HL-60/S4 (cell line): ENCODE results near the gene OR2H2.

Experiments
- in situ Hi-C: fragments of 300-500 bp; cut with MboI; formaldehyde crosslinking; loops from 2 replicates; pipeline ENCODE4 v1.14.3; 2022; ENCODE audit warnings: low sequenced_read_pairs

Gene OR2H2

DNA sequence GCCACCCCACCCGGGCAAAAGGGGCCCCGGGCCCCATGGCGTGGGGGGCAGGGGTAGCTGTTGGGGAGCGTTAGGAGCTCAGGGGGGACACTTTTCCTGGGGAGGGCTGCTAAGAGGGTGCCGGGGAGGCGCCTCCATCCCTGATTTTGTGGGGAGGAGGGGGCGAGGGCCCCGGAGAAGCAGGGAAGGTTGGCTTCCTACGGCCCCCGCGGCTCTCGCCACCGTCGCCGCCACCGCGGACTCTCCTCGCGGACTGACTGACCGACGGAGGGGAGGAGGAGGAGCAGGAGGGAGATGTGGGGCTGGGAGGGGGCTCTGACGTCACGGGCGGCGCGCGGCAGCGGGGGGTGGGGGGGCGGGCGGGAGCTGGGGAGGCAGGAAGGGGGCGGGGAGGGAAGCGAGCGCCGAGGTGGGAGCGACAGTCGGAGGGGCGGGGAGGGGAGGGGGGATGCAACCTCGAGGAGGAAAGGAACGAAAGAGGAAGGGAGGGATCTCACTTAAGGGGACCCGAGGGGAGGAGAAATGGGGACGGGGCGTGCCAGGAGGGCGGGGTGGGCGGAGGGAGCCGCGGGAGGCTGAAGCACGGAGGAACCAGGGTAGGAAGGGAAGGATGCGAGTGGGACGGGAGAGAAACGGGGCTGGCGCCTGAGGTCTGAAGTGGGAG is 43.0 kb downstream of the OR2H2 start:
- in situ Hi-C loops = no loop called here

DNA sequence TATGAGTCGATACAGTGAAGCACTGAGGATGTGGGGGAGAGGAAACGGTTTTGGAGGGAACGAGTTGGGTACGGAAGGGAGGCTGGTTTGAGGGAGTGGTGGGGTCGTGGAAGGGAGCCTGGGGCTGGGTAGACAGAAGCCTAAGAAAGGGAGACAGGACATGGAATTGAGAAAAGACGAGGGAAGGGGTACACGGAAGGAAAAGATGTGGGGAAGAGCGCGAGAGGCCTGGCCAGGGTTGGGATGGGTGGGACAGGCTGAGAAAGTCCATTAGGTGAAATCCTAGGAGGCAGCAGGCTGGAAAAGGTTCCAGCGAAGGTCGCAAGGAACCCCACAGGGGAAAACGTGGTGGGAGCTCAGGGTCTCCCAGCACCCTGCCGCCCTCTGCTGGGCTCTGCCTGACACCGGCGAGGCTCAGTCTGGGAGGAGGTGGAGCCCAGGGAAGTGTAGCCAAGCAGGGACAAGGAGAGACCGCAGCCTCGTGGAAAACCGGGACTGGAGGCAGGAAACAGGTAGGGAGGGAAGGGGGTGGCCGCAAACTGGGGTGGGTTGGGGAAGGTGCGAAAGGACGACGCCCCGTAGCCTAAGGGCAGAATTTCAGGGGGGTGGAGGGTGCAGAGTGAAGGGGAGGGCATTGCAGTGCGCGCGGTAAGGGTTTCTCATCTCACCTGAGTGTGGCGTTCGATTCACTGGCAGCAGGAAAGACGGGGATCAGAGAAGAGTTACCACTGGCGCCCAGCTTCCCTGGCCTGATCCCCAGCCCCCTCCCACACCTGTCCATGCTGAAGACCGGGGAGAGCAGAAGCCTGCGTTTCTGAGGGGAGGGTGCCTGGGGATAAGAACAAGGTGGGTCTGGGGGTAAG is 43.7 kb downstream of the OR2H2 start:
- in situ Hi-C loops = no loop called here

DNA sequence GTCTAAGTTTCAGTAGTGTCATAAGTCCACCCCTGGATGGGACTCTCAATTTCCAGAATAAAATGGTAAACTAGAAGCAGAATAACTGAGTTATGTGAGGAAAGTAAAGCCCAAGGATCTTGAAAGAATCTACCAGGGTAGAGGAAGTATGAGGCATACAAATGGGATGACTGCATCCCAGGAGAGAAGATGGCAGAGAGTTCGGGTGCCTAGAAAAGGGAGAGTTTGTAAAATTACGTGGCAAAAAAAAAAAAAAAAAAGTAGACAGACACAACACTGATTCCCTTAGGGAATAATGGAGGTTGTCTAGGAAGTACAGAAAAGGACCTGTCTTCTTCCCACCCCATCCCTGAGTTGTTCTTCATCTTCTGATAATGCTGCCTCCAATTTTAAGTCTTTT is 44.6 kb downstream of the OR2H2 start:
- in situ Hi-C loops = no loop called here

DNA sequence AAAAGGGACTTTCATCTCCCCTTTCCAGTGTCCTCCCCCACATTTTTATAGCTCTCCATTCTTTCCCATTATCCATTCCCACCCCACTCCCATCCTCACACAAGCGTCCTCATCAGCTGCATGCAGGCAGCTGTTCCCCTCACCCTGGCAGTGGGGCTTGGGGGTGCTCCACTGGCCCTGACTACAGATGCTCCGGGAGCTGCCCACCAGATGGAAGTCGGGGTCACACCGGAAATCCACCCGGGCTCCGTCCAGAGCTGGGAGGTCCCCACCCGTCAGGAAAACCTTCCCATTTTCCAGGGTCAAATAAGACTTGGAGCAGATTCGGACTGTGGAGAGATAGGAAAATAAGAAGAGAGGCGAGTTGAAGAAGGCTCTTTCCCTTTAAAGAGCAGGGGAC is 45.4 kb downstream of the OR2H2 start:
- in situ Hi-C loops = no loop called here

DNA sequence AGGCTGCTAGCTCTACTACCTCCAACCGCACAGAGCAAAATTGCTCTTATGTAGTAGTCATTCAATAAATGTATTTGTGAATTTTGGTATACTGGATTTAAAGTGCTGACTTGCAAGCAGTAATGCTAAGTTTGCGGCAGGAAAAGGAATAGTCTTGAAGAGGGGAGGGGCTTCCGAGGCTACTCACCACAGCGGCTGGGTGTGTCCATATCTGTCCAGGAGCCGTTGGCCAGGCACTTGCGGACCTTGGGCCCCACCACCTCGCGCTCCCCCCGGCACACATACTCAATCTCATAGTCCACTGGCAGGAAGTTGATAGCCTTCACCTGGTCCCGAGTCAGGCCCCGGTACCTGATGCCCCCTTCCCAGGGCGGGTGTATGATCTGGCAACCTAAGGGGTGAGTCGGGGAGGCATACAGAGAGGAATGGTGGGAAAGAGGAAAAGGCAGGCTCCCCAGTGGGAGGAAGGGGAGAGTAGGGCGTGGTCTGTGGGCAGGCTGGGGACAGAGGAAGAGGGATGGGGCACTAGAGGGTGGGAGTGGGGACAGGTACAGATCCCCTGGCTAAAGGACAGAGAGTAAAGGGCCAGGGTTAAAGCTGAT is 46.4 kb downstream of the OR2H2 start:
- in situ Hi-C loops = no loop called here

DNA sequence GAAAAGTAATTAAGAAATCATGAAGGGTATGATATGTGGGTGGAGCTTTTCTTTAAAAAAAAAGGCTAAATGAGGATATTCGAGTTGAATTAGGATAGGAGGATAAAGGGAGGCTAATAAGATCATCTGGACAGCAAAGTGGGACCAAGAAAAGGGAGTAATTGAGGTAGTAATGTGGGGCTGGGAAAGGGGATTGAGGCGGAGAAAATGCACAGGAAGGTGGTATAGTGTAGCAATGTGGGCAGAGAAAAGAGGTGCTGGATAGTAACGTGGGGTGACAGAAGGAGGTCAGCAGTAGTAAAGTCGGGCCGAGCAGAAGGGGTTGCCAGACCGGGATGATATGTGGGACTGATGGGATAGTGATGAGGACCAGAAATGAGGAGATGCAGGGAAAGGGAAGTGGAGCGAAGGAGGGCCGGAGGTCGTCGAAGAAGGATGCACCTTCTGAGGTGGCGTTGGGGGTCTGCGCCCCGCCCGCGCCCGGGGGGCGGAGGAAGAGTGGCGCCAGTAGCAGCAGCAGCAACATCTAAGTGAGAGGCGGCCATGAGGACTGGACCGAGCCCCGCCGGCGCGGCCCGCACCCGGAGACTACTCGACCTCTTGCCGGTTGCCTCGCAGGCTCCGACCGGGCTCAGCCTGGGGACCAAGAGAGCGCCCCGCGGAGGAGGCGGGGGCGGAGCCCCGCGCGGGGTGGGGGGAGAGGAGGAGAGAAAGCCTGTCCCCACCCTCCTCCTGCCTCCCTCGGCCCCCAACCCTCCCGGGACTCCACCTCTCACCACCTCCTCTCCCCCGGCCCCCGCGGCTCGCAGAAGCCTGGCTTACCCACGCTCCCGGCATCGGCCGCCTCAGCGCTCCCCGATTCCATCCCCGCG is 47.2 kb downstream of the OR2H2 start:
- in situ Hi-C loops = no loop called here

DNA sequence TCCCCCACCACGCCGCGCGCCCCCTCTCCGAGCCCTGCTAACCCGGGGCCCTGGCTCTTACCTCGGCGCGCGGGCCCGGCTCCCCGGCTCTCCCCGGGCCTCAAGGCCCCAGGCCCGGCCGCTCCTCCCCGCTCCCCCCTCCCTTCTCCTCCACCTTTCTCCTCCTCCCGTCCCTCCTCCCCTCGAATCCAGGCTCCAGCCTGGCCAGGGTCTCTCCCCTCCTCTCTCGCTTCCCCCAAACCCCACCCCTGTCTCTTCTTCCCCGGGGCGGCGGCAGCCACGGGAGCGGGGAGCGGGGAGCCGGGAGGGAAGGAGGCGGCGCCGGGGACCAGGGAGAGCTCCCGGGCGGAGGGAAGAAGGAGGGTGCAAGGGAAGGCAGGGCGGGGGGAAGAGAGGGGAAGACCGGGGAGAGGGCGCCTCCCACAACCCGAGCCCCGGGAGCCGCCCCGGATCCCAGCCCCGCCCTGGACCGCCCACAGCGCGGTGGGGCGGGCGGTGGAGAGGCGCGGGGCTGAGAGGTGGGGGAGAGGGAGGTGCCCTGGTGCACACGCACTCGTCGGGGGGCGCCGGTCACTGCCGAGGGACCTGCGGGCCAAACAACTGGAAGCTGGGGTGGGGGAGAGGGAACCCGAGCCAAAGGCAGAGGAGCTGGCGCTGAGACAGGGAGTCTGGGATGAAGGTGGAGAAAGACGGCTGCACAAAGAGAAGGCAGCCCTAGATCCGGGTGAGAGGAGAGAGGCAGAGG is 48.0 kb downstream of the OR2H2 start, which contains the start of gene GABBR1:
Gene GABBR1 (minus strand): TSS at position 395 of the 745 bp plus-strand sequence. CDS start 798 bp downstream, outside the sequence.
- in situ Hi-C loops = no loop called here

DNA sequence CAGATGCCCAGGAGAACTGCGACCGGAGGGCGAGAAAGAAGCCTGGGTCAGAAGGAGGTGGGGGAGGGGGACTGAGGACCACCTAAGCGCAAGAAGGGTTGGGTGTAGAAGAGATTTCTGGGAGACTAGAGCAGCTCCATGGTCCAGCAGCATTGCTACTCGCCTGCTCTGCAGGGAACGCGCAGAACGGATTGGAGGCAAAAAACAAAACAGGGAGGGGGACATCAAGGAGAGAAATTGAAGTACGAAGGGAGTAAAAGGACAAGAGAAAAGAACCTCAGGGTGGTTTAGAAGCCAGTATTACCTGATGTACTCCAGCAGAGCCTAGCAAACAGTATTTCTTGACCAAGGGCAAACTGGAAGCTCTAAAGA is 48.6 kb downstream of the OR2H2 start:
- in situ Hi-C loops = no loop called here

DNA sequence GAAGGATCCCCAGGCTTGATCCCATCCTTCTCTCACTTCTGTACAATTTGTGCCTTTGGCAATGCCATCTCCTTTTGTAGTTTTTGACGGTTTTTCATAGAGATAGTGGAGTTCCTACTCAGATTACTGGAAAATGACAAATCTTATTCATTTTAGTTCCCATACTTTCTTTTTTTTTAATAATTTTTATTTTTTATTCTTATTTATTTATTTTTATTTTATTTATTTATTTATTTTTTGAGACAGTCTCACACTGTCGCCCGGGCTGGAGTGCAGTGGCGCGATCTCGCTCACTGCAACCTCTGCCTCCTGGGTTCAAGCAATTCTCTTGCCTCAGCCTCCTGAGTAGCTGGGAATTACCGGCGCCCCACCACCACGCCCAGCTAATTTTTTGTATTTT is 52.3 kb downstream of the OR2H2 start:
- in situ Hi-C loops = no loop called here
